Measurements from ENCODE around the gene GIT2. TPM values are rescaled to one million over a fixed set of nuclear protein-coding genes. Genes with fewer than 3 reads are reported as not detected.

Gene GIT2
- total and polyA plus RNA-seq, 2 of the 13 experiments (the other 11 are each of a cell fraction or from before 2014, with no cell fraction given) = 18.4 to 19.8 TPM

- TF ChIP-seq, protein P1, sequence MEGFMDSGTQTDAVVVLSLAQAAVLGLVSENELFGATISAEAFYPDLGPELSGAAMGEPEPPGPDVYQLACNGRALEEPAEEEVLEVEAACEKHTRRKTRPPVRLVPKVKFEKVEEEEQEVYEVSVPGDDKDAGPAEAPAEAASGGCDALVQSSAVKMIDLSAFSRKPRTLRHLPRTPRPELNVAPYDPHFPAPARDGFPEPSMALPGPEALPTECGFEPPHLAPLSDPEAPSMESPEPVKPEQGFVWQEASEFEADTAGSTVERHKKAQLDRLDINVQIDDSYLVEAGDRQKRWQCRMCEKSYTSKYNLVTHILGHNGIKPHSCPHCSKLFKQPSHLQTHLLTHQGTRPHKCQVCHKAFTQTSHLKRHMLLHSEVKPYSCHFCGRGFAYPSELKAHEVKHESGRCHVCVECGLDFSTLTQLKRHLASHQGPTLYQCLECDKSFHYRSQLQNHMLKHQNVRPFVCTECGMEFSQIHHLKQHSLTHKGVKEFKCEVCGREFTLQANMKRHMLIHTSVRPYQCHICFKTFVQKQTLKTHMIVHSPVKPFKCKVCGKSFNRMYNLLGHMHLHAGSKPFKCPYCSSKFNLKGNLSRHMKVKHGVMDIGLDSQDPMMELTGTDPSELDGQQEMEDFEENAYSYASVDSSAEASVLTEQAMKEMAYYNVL (CRISPR knock-in tag; IDR thresholded peaks at IDR 0.05; ENCODE audit: borderline replicate concordance) = peak; percentile 59; the same call in 1 of the 2 replicates
- TF ChIP-seq ZBTB14 (CRISPR knock-in tag; IDR thresholded peaks at IDR 0.05) = no peak
- TF ChIP-seq TBX2 (CRISPR knock-in tag; IDR thresholded peaks at IDR 0.05; ENCODE audit: borderline replicate concordance) = peak; percentile 85
- peak; percentile 89 for TF ChIP-seq MEIS2 (CRISPR knock-in tag; IDR thresholded peaks at IDR 0.05)
- TF ChIP-seq PHF5A (CRISPR knock-in tag; IDR thresholded peaks at IDR 0.05; ENCODE audit: low read depth, unreplicated experiment) = peak; percentile 74
- TF ChIP-seq ZFX (CRISPR knock-in tag; IDR thresholded peaks at IDR 0.05; ENCODE audit: low read depth) = peak; percentile 89
- peak; percentile 99 for TF ChIP-seq TEAD3 (CRISPR knock-in tag; optimal IDR thresholded peaks at IDR 0.05; ENCODE audit: borderline replicate concordance)
- TF ChIP-seq, protein P2, sequence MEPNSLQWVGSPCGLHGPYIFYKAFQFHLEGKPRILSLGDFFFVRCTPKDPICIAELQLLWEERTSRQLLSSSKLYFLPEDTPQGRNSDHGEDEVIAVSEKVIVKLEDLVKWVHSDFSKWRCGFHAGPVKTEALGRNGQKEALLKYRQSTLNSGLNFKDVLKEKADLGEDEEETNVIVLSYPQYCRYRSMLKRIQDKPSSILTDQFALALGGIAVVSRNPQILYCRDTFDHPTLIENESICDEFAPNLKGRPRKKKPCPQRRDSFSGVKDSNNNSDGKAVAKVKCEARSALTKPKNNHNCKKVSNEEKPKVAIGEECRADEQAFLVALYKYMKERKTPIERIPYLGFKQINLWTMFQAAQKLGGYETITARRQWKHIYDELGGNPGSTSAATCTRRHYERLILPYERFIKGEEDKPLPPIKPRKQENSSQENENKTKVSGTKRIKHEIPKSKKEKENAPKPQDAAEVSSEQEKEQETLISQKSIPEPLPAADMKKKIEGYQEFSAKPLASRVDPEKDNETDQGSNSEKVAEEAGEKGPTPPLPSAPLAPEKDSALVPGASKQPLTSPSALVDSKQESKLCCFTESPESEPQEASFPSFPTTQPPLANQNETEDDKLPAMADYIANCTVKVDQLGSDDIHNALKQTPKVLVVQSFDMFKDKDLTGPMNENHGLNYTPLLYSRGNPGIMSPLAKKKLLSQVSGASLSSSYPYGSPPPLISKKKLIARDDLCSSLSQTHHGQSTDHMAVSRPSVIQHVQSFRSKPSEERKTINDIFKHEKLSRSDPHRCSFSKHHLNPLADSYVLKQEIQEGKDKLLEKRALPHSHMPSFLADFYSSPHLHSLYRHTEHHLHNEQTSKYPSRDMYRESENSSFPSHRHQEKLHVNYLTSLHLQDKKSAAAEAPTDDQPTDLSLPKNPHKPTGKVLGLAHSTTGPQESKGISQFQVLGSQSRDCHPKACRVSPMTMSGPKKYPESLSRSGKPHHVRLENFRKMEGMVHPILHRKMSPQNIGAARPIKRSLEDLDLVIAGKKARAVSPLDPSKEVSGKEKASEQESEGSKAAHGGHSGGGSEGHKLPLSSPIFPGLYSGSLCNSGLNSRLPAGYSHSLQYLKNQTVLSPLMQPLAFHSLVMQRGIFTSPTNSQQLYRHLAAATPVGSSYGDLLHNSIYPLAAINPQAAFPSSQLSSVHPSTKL (CRISPR knock-in tag; IDR thresholded peaks at IDR 0.05) = peak; percentile 98
- TF ChIP-seq RCOR2 (CRISPR knock-in tag; IDR thresholded peaks at IDR 0.05) = peak; percentile 63
- TF ChIP-seq, protein P3, sequence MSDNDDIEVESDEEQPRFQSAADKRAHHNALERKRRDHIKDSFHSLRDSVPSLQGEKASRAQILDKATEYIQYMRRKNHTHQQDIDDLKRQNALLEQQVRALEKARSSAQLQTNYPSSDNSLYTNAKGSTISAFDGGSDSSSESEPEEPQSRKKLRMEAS (IDR thresholded peaks at IDR 0.05) = peak; percentile 78
- peak; percentile 81 for TF ChIP-seq SKI (IDR thresholded peaks at IDR 0.05; ENCODE audit: partially characterized antibody)
- peak; percentile 42; the same call in 1 of the 2 replicates for TF ChIP-seq ZNF124 (CRISPR knock-in tag; IDR thresholded peaks at IDR 0.05)
- TF ChIP-seq NR2F6 (IDR thresholded peaks at IDR 0.05) = peak; percentile 87
- peak; percentile 92 for TF ChIP-seq NR2F6 (CRISPR knock-in tag; IDR thresholded peaks at IDR 0.05)
- TF ChIP-seq ELF3 (CRISPR knock-in tag; IDR thresholded peaks at IDR 0.05) = peak; percentile 85
- 0 out of 2 replicates have a peak, but pooled peaks have one; percentile 65 for TF ChIP-seq ZNF335 (CRISPR knock-in tag; IDR thresholded peaks at IDR 0.05)
- TF ChIP-seq ZNF562 (CRISPR knock-in tag; IDR thresholded peaks at IDR 0.05; ENCODE audit: borderline replicate concordance) = no peak
- peak; percentile 65 for TF ChIP-seq CEBPB (IDR thresholded peaks at IDR 0.05; ENCODE audit: borderline replicate concordance, low read depth, low read length)
- no peak for TF ChIP-seq KLF15 (CRISPR knock-in tag; IDR thresholded peaks at IDR 0.05; ENCODE audit: borderline replicate concordance)
- TF ChIP-seq IRF2 (CRISPR knock-in tag; IDR thresholded peaks at IDR 0.05) = peak; percentile 76; the same call in 1 of the 2 replicates
- peak; percentile 90; the same call in 1 of the 2 replicates for TF ChIP-seq NCOR1 (IDR thresholded peaks at IDR 0.05; ENCODE audit: borderline replicate concordance, low read length)
- TF ChIP-seq NFATC3 (CRISPR knock-in tag; IDR thresholded peaks at IDR 0.05) = no peak
- TF ChIP-seq FOXJ3 (CRISPR knock-in tag; IDR thresholded peaks at IDR 0.05; ENCODE audit: borderline replicate concordance) = peak; percentile 24; the same call in 1 of the 2 replicates
- TF ChIP-seq, protein P4, sequence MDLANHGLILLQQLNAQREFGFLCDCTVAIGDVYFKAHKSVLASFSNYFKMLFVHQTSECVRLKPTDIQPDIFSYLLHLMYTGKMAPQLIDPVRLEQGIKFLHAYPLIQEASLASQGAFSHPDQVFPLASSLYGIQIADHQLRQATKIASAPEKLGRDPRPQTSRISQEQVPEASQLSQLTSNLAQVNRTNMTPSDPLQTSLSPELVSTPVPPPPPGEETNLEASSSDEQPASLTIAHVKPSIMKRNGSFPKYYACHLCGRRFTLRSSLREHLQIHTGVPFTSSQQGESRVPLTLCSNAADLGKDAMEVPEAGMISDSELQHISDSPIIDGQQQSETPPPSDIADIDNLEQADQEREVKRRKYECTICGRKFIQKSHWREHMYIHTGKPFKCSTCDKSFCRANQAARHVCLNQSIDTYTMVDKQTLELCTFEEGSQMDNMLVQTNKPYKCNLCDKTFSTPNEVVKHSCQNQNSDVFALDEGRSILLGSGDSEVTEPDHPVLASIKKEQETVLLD (CRISPR knock-in tag; IDR thresholded peaks at IDR 0.05; ENCODE audit: low read depth) = no peak
Measured at GRCh38 chr12:109949089-109949488, 47.1 kb downstream of the GIT2 start (continued).

All from HepG2 (cell line).